DOHH2 (cell line): ENCODE measurements around the gene SLC15A5.

Source experiments
- H3F3A ChIP-seq: fragments of 200-600 bp; sonication (generic), shearing (Covaris generic); 2 replicates; pipeline ENCODE4 v1.6.0; 2016; ENCODE audit warnings: antibody characterized with exemption, mild to moderate bottlenecking; ENCODE audit not compliant: control insufficient read depth, insufficient read depth
- H3K27ac ChIP-seq: fragments of 200-600 bp; sonication (generic); 2 replicates; pipeline ENCODE4 v1.5.1; 2014; ENCODE audit warnings: low read depth, mild to moderate bottlenecking, low read length, moderate library complexity
- H3K27me3 ChIP-seq: fragments of 200-600 bp; sonication (generic); 2 replicates; pipeline ENCODE4 v1.6.1; 2014; ENCODE audit warnings: mild to moderate bottlenecking, low read length, mixed read lengths; ENCODE audit not compliant: control insufficient read depth
- H3K36me3 ChIP-seq: fragments of 200-600 bp; sonication (generic); 2 replicates; pipeline ENCODE4 v1.6.1; 2014; ENCODE audit warnings: mild to moderate bottlenecking, low read length, moderate library complexity, mixed read lengths; ENCODE audit not compliant: control insufficient read depth
- H3K4me1 ChIP-seq: fragments of 200-600 bp; sonication (generic); 2 replicates; pipeline ENCODE4 v1.6.1; 2014; ENCODE audit warnings: mild to moderate bottlenecking, low read length, mixed read lengths; ENCODE audit not compliant: control insufficient read depth
- H3K4me2 ChIP-seq: fragments of 200-600 bp; sonication (generic); 2 replicates; pipeline ENCODE4 v1.6.0; 2014; ENCODE audit warnings: mild to moderate bottlenecking, low read length, moderate library complexity
- H3K4me3 ChIP-seq: fragments of 200-600 bp; sonication (generic); 2 replicates; pipeline ENCODE4 v1.5.1; 2014; ENCODE audit warnings: mild to moderate bottlenecking, low read length, mixed read lengths
- H3K79me2 ChIP-seq: fragments of 200-600 bp; sonication (generic); 2 replicates; pipeline ENCODE4 v1.6.1; 2014; ENCODE audit warnings: mild to moderate bottlenecking, low read length, mixed read lengths; ENCODE audit not compliant: control insufficient read depth
- H3K9me2 ChIP-seq: fragments of 200-600 bp; sonication (generic); replicated peaks from 2 replicates; pipeline ENCODE4 v1.6.1; 2014; ENCODE audit warnings: mild to moderate bottlenecking, low read length, mixed read lengths; ENCODE audit not compliant: control insufficient read depth
- H3K9me3 ChIP-seq: fragments of 200-600 bp; sonication (generic); 2 replicates; pipeline ENCODE4 v1.6.1; 2014; ENCODE audit warnings: antibody characterized with exemption, low read length, mixed read lengths; ENCODE audit not compliant: control insufficient read depth, insufficient read depth
- H4K20me1 ChIP-seq: fragments of 200-600 bp; sonication (generic); 2 replicates; pipeline ENCODE4 v1.6.0; 2014; ENCODE audit warnings: low read depth, mild to moderate bottlenecking, antibody characterized with exemption, low read length, moderate library complexity; ENCODE audit not compliant: control insufficient read depth, insufficient read depth
- CTCF ChIP-seq: fragments of 200-600 bp; sonication (generic); IDR thresholded peaks from one replicate; pipeline ENCODE4 v1.5.1; 2014; ENCODE audit warnings: antibody characterized with exemption, mild to moderate bottlenecking, low read depth, low read length; ENCODE audit not compliant: poor library complexity, severe bottlenecking
- EZH2phosphoT487 ChIP-seq: fragments of 200-600 bp; sonication (generic); IDR thresholded peaks from 2 replicates; pipeline ENCODE4 v1.6.1; 2017; ENCODE audit warnings: borderline replicate concordance, mild to moderate bottlenecking, antibody characterized with exemption, low read length, moderate library complexity, mixed read lengths

SLC15A5 gene

GRCh38 chr12:16152885-16153673, 124.4 kb downstream of the SLC15A5 start:
- H3K9me3 ChIP-seq: no peaks in the 10 kb centered on the region
- H3F3A ChIP-seq: no peaks in the 10 kb centered on the region
- no peak overlapping the region for H3K4me2 ChIP-seq
- no peaks in the 10 kb centered on the region for H3K79me2 ChIP-seq
- H3K27ac ChIP-seq: no peak overlapping the region
- H3K4me1 ChIP-seq: no peaks in the 10 kb centered on the region
- TF ChIP-seq EZH2phosphoT487 (no peak), CTCF (no peak)
- no peaks in the 10 kb centered on the region for H3K9me2 ChIP-seq
- H3K27me3 ChIP-seq: no peaks in the 10 kb centered on the region
- no peaks in the 10 kb centered on the region for H3K36me3 ChIP-seq
- H3K4me3 ChIP-seq: no peak overlapping the region
- H4K20me1 ChIP-seq: no peaks in the 10 kb centered on the region

GRCh38 chr12:16150276-16150675, 127.2 kb downstream of the SLC15A5 start:
- Histone ChIP-seq H3K4me3 (no peak overlapping the region), H3K36me3 (no peaks in the 10 kb centered on the region), H3K9me3 (no peaks in the 10 kb centered on the region), H3K27ac (no peak overlapping the region), H3K4me1 (no peaks in the 10 kb centered on the region), H3K79me2 (no peaks in the 10 kb centered on the region), H3K27me3 (no peaks in the 10 kb centered on the region), H3F3A (no peaks in the 10 kb centered on the region), H3K9me2 (no peaks in the 10 kb centered on the region), H3K4me2 (no peak overlapping the region), H4K20me1 (no peaks in the 10 kb centered on the region)
- TF ChIP-seq EZH2phosphoT487 (no peak), CTCF (no peak)

GRCh38 chr12:16148938-16149337, 128.5 kb downstream of the SLC15A5 start:
- Histone ChIP-seq H3K36me3 (no peaks in the 10 kb centered on the region), H3K4me2 (no peak overlapping the region), H3K27ac (no peak overlapping the region), H3K27me3 (no peaks in the 10 kb centered on the region), H3K9me3 (no peaks in the 10 kb centered on the region), H3K4me1 (no peaks in the 10 kb centered on the region), H3K79me2 (no peaks in the 10 kb centered on the region), H4K20me1 (no peaks in the 10 kb centered on the region), H3F3A (no peaks in the 10 kb centered on the region), H3K9me2 (no peaks in the 10 kb centered on the region), H3K4me3 (no peak overlapping the region)
- TF ChIP-seq EZH2phosphoT487 (no peak), CTCF (no peak)
